Left renal cortex interstitium (tissue), 4 donors: ENCODE measurements around the gene SAXO1. TPM values are rescaled to one million over a fixed set of nuclear protein-coding genes. Genes with fewer than 3 reads are reported as not detected.

ENCODE experiments used
- DNase-seq, 4 donors: peaks; one replicate each; pipeline ENCODE4 v3.0.0-alpha.2; 2013; ENCODE audit warnings: low read depth in 4 of 4, low spot score in 2 of 4, missing footprints in 1 of 4
- polyA plus RNA-seq, 4 donors: library from polyadenylated mRNA; unstranded; fragments of 120-200 nt; gene quantifications; one replicate each; pipeline ENCODE4 v1.2.1, GENCODE V29; 2013; ENCODE audit not compliant: insufficient read length in 4 of 4

SAXO1 gene
- polyA plus RNA-seq, 4 donors = 0.14 to 0.25 (median 0.23) TPM

DNA sequence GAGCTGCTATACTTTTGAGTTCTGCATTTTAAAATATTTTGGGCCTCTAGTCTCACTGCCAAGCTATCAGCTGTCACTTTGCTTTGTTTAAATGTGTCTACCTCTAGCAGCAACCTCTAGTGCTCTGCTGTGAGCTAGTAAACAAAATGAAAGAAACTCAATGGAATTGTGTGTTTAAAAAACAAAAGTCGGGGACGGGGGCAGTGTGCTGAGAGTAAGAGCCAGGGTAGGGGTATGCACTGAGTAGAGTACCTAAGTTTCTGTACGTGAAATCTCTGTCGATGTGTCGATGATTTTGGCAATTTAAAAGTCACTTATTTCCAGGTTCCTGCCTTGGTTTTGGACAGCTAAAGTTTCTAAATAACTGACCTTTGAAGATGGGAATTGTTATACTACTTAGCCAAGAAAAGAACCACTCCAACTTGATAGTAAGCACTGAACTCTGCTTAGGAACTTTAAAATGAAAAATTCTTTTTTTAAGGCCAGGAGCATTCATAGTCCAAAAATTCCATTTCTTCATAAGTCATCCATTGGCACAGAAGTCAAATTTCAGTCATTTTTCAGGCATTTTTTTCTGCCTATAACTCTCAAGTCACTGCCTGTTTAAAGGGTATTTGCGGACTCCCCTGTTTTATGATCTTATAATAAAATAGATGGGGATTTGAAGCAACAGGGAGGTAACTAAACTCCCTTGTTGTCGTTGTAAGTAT is 111.5 kb downstream of the SAXO1 start:
- no peak for DNase-seq

DNA sequence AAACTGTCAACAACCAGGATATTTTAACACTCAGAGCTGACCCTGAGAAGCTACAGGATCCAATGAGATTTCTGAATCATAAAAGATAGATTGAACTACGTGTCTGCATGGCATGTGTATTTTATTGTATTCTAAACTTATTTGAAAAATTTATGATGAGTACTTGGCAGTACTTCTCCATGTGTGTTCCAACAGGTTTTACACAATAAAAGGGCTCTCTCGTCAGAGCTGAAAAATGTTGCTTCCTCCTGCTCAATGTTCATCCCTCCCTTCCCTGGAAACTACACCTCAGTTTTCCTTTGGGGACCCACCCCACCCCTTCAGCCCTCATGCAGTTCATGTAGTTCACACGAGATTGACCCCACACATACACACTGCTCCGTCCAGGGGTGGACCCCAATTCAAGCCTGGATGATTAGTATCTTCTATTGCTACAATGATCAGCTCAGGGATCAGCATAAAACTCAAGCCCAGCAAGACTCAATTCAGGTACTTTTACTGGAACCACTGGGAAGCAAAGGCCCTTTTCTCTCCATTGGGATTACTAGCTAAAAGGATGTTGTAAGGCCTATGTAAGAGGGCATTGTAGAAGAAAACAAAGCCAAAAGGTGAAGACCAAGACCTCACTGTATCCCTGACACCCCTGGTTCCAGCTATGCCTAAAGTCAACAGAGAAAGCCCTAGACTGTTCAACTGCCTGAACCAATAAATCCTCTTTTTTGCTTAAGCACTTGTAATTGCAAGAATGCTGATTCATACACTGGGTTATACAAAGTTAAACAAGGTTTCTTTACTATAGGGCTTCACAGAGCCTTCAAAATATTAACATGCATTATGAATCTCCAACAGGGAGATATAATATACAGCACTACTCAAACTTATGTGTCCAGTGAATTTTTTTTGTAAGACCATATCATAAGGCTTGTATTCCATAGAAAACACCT is 112.6 kb downstream of the SAXO1 start:
- DNase-seq = no peak

DNA sequence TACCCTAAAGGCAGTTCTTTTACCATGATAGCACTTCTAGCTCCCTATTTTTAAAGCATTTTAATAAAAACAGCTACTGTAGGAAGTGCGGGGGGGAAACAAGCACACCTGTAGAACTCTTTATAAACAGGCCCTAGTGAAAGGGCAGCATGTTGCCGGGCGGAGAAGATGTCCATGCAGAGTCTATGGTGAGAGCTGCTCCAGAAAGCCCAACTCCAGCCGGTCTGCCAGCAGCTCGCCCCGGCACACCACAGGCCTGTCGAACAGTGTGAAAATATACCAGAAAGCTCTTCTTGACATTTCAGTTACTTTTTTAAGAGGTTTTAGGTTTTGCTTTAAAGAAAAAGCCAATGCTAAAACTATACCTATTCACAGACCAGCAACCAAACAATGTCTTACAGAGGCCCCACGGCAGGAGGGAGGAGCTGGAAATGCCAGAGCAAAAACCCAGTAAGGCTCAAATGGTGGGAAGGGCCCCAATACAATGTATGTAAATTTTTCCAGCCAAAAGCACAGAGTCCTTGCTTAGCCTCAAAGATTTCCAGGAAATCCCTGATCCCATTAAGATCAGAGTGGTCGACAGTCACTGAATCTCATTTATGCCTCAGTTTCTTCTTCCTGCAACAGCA is 121.2 kb downstream of the SAXO1 start:
- no peak for DNase-seq

DNA sequence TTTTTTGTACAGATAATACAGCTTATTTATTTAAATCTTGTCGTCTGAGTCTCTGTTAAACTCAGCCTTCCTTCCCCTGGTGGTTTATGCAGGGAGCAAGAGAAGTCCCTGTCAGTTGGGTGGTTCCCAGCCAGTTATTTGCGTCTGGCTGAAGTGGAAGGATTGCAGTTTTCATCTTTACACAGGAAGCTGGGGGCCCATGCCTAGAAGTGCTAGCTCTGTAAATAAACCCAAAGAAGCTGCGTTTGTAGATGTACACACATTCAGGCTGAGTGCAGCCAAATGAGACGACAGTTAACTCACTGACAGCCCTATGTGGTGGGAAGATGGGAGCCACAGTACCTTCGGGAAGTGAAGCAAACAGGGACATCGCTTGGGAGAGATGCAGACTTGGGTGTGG is 122.1 kb downstream of the SAXO1 start:
- DNase-seq = no peak

DNA sequence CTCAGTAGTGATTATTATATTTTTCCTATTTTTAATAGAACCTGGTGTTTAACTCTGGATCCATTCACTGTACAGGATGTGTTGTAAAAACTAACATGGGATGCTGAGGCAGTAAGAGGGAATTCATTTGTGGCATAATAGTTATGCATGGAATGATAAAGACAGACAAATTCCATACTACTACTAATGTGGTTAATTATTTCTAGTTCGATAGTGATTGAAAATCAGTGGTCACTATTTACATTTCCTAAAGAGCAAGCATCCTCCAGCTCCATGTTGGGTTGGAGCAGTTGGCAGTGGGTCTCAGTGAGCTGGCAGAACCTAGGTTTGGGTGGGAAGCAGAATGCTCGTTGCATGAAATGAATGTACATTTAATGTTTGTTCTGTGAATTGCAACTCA is 122.6 kb downstream of the SAXO1 start:
- no peak for DNase-seq

DNA sequence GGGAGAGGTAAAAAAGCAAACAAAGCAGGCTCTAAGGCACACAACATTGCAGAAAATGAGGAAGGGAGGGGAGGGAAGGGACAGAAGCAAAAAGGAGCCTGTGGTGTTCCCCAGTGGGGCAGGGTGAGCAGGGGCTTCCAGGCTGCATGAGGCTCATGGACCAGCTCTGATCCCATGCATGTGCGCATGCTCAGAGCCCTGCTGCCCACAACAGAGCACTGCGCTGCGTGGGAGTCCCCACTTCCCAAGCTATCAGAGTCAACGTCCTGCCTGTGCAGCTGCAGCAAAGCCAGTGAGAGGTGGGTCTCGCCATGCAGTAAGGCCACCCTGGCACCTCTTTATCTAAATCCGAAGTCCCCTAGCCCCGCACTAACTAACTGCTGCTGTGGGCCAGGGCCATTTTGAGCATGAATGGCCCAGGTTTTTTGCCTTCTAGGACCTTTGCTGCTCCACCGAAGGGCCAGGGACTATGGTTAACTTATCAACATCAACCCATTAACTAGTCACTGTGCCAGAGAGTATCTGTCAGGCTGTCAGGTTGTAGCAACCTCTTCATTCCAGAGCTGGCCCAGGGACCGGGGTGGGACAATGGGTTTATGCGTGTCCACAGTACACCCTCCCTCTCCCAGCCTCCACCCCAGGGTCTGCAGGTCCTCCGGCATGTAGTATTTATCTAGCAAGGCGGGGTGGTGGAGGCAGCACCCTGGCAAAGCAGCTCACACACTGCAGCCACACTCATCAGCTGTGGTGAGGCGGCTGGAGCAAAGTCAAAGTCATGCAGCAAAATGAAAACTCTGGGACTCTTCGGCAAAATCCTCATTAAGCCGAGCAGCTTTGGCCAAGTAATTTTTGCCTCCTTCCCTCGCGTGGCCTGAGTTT is 123.6 kb downstream of the SAXO1 start:
- DNase-seq = no peak

DNA sequence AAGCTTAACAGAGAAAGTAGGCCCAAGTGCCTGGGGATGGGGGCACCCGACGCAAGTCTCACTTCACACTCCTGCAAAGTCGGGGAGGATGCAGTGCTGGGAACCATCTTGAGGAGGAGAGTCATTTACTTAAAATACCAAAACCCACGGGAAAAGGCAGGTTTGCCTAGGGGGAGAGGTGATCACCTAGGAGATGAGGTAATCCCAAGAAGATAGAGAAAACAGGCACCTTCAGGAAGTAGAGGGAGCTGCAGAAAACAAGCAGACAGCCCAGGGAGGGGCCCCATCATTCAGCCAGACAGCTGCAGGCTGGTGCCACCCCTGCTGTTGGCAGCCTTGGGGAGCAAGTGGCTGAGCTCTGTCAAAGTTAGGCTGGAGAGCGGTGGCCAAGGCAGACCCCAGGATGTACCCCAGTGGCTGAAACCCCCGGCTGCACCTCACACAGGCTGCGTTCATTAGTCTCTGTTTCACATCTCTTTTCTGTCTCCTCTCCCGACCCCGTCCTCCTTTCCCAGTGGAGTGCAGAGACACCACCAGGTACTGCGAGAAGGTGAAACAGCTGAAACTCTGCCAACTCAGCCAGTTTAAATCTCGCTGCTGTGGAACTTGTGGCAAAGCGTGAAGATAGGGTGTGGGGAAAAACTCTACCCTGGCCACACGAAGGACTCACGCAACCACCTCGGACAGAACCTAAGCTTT is 124.9 kb downstream of the SAXO1 start:
- DNase-seq = no peak

DNA sequence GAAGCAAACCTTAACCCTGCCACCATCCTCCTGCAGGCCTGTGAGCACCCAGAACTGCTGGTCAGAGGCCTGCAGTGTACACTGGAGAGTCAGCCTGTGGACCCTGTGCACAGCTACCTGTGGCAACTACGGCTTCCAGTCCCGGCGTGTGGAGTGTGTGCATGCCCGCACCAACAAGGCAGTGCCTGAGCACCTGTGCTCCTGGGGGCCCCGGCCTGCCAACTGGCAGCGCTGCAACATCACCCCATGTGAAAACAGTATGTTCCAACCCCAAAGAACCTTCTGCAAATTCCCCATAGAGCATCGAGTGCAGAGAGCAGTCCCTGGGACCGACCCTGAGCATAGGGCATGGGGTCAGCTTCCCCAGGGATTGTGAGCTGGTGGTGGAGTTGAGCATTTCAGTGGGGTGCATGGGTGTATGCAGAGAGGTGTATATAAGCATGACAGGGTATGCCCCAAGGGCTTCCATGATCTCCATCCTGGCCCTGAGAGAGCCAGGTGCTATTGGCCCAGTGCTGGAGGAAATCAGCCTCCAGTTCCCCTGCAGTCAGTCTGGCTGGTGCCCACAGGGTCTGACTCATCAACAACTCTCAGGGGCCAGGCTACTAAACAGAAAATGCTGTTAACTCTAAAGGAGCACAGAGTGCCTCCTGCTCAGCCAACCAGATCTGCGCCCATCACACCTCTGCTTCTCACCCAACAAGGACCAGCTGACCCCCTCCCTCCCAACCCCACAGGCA is 126.2 kb downstream of the SAXO1 start:
- DNase-seq = no peak

DNA sequence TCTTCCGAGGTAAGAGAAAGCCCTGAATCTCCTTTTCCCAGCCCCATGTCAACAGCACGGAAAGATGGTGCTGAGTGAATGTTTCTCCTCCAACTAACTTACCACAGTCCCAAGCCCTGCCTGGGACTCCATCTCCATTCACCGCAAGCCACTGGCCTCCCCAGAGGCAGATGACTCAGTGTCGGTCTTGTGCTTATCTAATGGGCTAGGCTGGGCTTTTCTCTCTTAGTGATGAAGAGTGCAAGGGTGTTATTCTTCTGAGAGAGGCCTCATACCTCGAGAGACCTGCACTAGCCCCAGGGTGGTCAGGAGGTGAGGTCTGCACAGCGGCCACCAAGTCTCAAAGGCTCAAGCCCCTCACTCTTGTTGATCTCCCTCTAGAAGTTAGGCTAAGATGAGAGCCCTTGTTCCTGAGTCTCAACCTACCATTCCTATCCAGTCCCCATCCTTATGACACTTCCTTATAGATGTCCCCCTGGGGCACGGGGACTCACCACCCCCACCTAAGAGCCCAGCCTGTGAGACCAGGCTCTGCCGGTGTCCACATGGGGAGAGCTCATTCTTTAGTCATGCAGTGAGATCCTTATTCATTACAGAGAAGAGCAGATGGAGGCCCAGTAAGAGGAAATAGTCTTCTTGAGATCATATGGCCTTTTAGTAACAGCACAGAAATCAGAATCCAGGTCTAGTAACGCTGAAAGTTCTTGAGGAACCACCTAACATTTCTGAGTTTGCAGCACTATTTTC is 127.0 kb downstream of the SAXO1 start:
- no peak for DNase-seq

DNA sequence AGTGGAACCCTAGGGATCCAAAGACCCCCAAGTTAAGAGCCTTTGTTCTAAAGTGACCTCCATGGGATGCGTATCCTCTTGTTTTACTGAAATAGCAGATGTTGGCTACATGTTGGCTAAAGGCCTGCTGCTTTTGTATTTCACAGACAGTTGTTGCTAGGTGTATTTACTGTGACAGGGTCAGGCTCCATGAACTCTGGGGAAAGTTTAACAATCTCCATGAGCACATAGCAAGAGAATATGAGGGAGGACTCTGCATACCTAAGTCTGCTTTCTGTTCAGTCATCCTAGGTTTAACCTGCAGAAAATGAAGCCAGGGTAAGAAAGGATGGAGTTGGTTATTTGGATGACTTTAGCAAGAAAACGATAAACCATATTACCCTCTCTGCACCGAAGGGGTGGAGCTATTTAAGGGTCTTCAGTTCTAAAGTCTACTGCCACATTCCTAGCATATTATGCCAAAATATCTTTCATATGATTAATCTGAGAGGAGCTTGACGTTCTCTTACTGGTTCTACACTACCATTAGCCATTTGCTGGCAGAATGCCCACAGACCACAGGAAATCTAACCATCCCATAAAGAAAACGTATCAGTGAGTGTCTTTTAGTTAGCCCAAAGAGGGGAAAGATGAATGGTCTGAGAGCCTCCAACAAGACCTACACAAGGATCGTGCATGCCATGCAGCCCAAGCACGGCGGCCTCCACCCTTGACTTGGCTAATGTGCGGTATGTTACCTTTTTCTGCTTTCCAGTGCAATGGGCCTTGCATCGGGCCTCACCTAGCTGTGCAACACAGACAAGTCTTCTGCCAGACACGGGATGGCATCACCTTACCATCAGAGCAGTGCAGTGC is 127.8 kb downstream of the SAXO1 start:
- no peak for DNase-seq

DNA sequence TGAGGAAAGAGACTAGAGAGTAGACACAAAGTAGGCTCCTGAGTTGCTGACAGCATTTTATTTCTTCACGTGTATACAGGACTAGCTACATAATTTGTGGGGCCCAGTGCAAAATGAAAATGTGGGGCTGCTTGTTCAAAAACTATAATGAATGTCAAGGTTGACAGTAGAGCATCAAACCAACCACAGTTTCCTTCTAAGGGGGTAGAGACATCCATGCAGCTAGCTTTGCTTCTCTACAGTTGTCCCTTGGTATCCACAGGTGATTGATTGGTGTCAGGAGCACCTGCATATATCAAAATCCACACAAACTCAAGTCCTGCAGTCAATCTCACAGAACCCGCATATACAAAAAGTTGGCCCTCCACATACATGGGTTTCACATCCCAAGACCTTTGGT is 129.6 kb downstream of the SAXO1 start:
- no peak for DNase-seq

DNA sequence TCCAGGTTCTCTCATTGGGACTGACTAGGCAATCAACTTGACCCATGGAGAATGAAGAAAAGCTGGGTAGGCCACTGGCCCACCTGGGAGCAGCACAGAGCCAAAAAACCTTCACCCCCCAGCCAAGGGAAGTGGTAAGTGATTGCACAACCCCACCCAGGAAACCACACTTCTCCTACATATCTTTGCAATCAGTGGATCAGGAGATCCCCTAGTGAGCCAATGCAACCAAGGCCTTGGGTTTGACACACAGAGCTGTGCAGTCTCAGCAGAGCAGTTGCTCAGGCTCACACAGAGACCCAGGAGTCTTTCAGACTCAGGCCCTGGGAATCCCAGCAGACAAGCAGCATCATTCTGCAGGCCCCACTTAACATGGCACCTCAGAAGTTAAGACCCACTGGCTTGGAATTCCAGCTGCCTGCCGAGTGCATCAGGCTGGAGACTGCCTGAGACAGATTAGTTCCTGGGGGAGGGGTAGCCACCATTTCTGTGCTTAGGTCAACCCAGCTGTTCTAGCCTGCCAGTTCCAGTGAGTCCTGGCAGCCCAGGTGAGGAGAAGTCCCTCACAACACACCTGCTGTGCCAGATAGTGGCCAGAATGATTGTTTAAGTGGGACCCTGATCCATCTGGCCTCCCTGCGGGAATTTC is 136.4 kb downstream of the SAXO1 start:
- DNase-seq = no peak

DNA sequence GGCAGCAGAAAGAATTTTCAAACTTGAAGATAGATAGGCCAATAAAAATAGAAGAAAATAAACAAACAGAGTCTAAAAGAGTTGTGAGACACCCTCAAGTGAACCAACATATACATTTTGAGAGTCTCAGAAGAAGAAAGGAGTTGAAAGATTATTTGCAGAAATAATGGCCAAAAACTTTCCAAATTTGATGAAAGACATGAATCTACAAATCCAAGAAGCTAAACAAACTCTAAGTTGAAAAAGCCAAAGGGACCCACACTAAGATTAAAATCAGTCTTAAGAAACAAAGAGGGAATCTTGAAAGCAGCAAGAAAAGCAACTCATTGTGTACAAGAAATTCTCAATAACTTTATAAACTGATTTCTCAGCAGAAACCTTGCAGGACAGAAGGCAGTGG is 137.0 kb downstream of the SAXO1 start:
- DNase-seq = no peak

DNA sequence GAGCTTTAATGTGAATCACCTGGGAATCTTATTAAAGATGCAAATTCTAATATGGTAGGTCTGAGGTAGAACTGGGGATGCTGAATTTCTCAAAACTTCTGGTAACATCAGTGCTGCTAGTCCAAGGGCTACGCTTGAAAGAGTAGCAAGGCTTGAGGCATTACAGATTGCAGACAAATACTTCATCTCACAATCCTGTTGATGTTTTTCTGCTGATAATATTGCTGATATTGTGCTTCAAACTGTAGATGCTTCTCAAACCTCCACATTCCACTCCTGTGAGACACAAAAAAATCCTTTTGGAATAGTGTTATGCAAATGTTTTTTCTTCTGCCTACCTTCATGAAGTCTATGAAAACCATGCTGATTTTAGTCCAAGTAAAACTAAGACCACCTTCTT is 139.5 kb downstream of the SAXO1 start:
- DNase-seq = no peak

DNA sequence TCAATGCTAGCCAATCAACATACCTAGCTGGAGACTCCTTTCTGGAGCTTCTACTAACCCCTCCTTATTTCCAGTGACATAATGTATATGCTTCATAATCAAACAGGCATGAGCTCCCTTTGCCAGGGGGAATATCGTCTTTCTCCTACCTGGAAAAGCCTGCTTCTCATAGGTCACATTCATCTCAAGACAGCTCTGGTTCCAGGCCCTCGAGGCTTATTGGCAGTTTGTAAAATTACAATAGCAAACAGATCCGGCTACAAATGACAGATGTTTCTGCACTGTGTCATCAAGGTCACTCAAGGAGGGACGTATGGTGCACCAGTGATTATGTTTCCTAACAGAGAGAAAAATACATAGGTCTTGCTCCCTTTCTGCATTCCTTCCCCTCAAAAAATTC is 140.0 kb downstream of the SAXO1 start:
- DNase-seq = no peak

DNA sequence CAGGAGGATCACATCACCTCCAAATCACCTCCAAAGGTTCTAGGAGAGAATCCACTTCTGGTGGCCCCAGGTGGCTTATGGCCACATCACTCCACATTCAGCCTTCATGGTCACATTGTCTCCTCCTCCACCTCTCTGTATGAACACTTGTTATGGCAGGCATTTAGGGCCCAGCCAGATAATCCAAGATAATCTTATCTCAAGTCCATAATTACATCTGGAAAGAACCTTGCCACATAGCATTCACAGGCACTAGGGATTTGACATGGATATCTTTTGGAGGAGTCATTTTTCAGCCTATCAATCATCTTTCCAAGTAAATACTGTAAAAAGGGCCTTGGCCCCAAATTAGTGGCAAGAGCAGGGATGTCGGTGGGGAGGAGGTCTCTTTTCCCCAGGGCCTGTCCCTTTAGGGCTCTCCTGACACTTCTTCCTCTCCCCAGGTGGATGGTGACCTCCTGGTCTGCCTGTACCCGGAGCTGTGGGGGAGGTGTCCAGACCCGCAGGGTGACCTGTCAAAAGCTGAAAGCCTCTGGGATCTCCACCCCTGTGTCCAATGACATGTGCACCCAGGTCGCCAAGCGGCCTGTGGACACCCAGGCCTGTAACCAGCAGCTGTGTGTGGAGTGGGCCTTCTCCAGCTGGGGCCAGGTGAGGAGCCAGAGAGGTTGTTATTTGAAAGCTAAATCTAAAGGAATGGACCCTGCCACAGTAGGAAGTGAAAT is 140.9 kb downstream of the SAXO1 start:
- no peak for DNase-seq
